Left lung (tissue), 10 donors: ENCODE results near the gene PRKCG. TPM values are rescaled to one million over a fixed set of nuclear protein-coding genes. Genes with fewer than 3 reads are reported as not detected.

Experiments
- ATAC-seq: fragments of 200-7000 bp; cut with Tn5 transposase; one replicate; pipeline ENCODE4 v1.9.1; 2020; ENCODE audit warnings: moderate library complexity
- DNase-seq, 4 donors: peaks; one replicate each; pipeline ENCODE4 v3.0.0-alpha.2; 2013 to 2020
- H3K27ac ChIP-seq, 2 donors: fragments of 200-600 bp; sonication (generic) in 1 of 2; one replicate each; pipeline versions ENCODE4 v1.5.0 to v1.8.0; 2020 to 2021
- H3K27me3 ChIP-seq, 2 donors: fragments of 200-600 bp; sonication (generic) in 1 of 2; one replicate each; pipeline versions ENCODE4 v1.5.0 to v1.8.0; 2020 to 2021
- H3K36me3 ChIP-seq, 2 donors: fragments of 200-600 bp; sonication (generic) in 1 of 2; one replicate each; pipeline versions ENCODE4 v1.5.0 to v1.8.0; 2020 to 2021
- H3K4me1 ChIP-seq, 2 donors: fragments of 200-600 bp; one replicate each; pipeline ENCODE4 v1.8.0; 2021
- H3K4me3 ChIP-seq, 2 donors: fragments of 200-600 bp; sonication (generic) in 1 of 2; one replicate each; pipeline versions ENCODE4 v1.5.0 to v1.8.0; 2020 to 2021; ENCODE audit warnings: mild to moderate bottlenecking in 1 of 2
- H3K9me3 ChIP-seq, 2 donors: fragments of 200-600 bp; sonication (generic) in 1 of 2; one replicate each; pipeline versions ENCODE4 v1.5.0 to v1.8.0; 2020 to 2021
- CTCF ChIP-seq, 2 donors: fragments of 200-600 bp; sonication (generic) in 1 of 2; IDR thresholded peaks; one replicate each; pipeline versions ENCODE4 v1.5.0 to v1.8.0; 2021; ENCODE audit warnings: antibody characterized with exemption in 2 of 2
- intact Hi-C, 2 donors: fragments of 100-400 bp; cut with DNase I; formaldehyde crosslinking; loops; one replicate each; pipeline versions ENCODE4 v1.11.2 to v1.14.2; 2022
- polyA plus RNA-seq, 6 donors: library from polyadenylated mRNA; unstranded; fragments of 120-200 nt; gene quantifications; one replicate each; pipeline ENCODE4 v1.2.1, GENCODE V29; 2013; ENCODE audit not compliant: insufficient read length in 6 of 6
- total RNA-seq, 2 donors: library from RNA; stranded (reverse); fragmentation: NEBNext Ultra II Directional; extraction: Animal tissue kit (Norgen Biotek cat#: 25700); gene quantifications; one replicate each; pipeline ENCODE4 v1.2.1, GENCODE V29; 2021
- donor health status: DM: no; HTN: yes; CAD: no.
- donor health status: DM: no; HTN: no; CAD: no.

The PRKCG gene
- total and polyA plus RNA-seq, 8 donors = 0.10 to 0.78 (median 0.18) TPM; not detected in 3

- no peak for TF ChIP-seq CTCF (IDR thresholded peaks at IDR 0.05)
- Histone ChIP-seq H3K27me3 (peaks cover 48 to 96% of the 10 kb centered on the region in 2 donors), H3K36me3 (no peaks in the 10 kb centered on the region), H3K9me3 (no peaks in the 10 kb centered on the region), H3K27ac (no peak within 1 kb of the TSS), H3K4me1 (peaks cover 0 to 21% of the 10 kb centered on the region in 2 donors), H3K4me3 (no peak within 1 kb of the TSS)
- intact Hi-C loops = loop anchor here in 1 of 2 donors (10.0 kb wide), 1 partner anchor 116 kb away; no protein-coding TSS in a partner anchor
- no peak for DNase-seq
- ATAC-seq = no peak
Observed at GRCh38 chr19:53908935-53909415, 27.0 kb downstream of the PRKCG start, which contains the start of gene CACNG7. Gene CACNG7 (plus strand): TSS chr19:53909278. CDS start chr19:53912832, 3,554 bp downstream.

GRCh38 chr19:53909471-53910169 lies 27.6 kb downstream of the PRKCG start:
- no peak for ATAC-seq
- H3K27me3 ChIP-seq = peaks cover 48 to 96% of the 10 kb centered on the region in 2 donors
- DNase-seq = no peak
- H3K36me3 ChIP-seq = no peaks in the 10 kb centered on the region
- no peaks in the 10 kb centered on the region for H3K9me3 ChIP-seq
- H3K27ac ChIP-seq = no peak overlapping the region
- no peak overlapping the region for H3K4me3 ChIP-seq
- H3K4me1 ChIP-seq = peaks cover 0 to 21% of the 10 kb centered on the region in 2 donors
- no peak for TF ChIP-seq CTCF (IDR thresholded peaks at IDR 0.05)
- intact Hi-C loops = loop anchor here in 1 of 2 donors (10.0 kb wide), 1 partner anchor 115 kb away; no protein-coding TSS in a partner anchor

- H3K4me1 ChIP-seq = peaks cover 0 to 21% of the 10 kb centered on the region in 2 donors
- H3K27me3 ChIP-seq = peaks cover 48 to 96% of the 10 kb centered on the region in 2 donors
- H3K36me3 ChIP-seq = no peaks in the 10 kb centered on the region
- DNase-seq (no peak), ATAC-seq (no peak)
- no peak overlapping the region for H3K4me3 ChIP-seq
- no peaks in the 10 kb centered on the region for H3K9me3 ChIP-seq
- H3K27ac ChIP-seq = no peak overlapping the region
- TF ChIP-seq CTCF (IDR thresholded peaks at IDR 0.05) = no peak
- intact Hi-C loops = no loop called here
Observed at GRCh38 chr19:53910170-53910518, 28.1 kb downstream of the PRKCG start.

GRCh38 chr19:53912653-53913052 lies 30.7 kb downstream of the PRKCG start:
- peaks cover 0 to 11% of the 10 kb centered on the region in 2 donors for H3K4me1 ChIP-seq
- peak in 1 of 4 donors; percentile 84 for DNase-seq
- H3K27me3 ChIP-seq = peaks cover 33 to 88% of the 10 kb centered on the region in 2 donors
- no peaks in the 10 kb centered on the region for H3K9me3 ChIP-seq
- TF ChIP-seq CTCF (IDR thresholded peaks at IDR 0.05) = peak in 1 of 2 donors; percentile 14
- no peak for ATAC-seq
- intact Hi-C loops = no loop called here
- no peak overlapping the region for H3K27ac ChIP-seq
- H3K36me3 ChIP-seq = no peaks in the 10 kb centered on the region
- no peak overlapping the region for H3K4me3 ChIP-seq

GRCh38 chr19:53915000-53915399 lies 33.0 kb downstream of the PRKCG start:
- Histone ChIP-seq H3K36me3 (no peaks in the 10 kb centered on the region), H3K27me3 (peaks cover 13 to 71% of the 10 kb centered on the region in 2 donors), H3K27ac (no peak overlapping the region), H3K9me3 (no peaks in the 10 kb centered on the region), H3K4me3 (no peak overlapping the region), H3K4me1 (no peaks in the 10 kb centered on the region)
- ATAC-seq (no peak), DNase-seq (no peak)
- intact Hi-C loops = no loop called here
- no peak for TF ChIP-seq CTCF (IDR thresholded peaks at IDR 0.05)
